GM13977 (cell line): ENCODE results near the gene C6orf89.
A peak's percentile ranks its signal among the peaks of the same experiment; 100 is the strongest.

Experiments used
- DNase-seq: peaks from one replicate; pipeline ENCODE4 v3.0.0; 2012; ENCODE audit warnings: low spot score
- CTCF ChIP-seq: IDR thresholded peaks from 2 replicates; pipeline ENCODE4 v1.5.1; 2012; ENCODE audit warnings: mild to moderate bottlenecking, control low read depth; ENCODE audit not compliant: insufficient read depth; ENCODE audit errors: extremely low read depth, missing control alignments
- in situ Hi-C: fragments of 300-500 bp; cut with MboI; formaldehyde crosslinking; loops from one replicate; pipeline ENCODE4 v1.12.0; 2022; ENCODE audit warnings: low sequenced_read_pairs, low pct_unique_long_range_greater_than_20kb, mixed read lengths, inconsistent platforms; ENCODE audit not compliant: unreplicated experiment

C6orf89 gene

DNA sequence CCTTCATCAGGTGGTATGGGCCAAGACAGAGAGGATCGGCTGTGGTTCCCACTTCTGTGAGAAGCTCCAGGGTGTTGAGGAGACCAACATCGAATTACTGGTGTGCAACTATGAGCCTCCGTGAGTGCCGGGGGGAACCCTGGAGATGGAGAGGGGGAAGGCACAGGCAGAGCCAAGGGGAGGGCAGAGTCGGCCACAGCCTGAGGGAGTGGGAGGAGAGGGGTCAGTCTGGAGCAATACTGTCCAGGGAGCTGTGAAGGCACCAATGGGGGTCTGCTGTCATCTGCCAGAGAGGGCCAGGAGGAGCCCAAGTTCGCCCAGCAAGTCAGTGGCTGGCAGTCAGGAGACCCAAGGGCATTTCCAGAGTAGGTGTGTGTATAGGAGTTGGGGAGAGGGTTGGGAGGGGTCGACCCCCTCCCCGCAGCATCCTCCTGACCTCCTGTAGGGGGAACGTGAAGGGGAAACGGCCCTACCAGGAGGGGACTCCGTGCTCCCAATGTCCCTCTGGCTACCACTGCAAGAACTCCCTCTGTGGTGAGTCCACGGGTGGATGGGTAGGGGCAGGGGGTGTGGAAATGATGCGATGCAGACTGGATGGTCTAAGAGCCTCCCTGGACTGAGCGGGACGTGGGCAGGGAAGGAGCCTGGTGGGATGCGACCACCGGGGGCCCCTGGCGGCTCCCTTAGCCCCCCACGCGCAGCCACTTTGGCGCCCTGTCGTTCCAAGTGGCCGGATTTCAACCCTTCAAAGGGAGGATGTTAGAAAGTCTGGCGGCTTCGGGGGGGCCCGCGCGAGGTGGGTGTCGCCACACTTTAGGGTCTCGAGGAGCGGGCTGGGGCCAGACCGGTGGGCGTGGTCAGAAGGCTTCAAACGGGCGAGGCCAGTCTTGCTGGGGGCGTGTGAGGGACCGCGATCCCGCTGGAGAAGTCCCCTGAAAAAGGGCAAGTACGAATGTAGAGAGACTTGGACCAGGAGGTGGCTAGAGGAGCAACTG, 76.0 kb downstream of the C6orf89 start:
- in situ Hi-C loops, result no loop called here
- no peak for DNase-seq
- TF ChIP-seq CTCF, result no peak

DNA sequence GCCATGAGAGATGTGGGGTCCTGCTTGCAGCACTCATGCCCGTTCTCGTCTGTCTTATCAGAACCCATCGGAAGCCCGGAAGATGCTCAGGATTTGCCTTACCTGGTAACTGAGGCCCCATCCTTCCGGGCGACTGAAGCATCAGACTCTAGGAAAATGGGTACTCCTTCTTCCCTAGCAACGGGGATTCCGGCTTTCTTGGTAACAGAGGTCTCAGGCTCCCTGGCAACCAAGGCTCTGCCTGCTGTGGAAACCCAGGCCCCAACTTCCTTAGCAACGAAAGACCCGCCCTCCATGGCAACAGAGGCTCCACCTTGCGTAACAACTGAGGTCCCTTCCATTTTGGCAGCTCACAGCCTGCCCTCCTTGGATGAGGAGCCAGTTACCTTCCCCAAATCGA, 77.1 kb downstream of the C6orf89 start:
- TF ChIP-seq CTCF, result no peak
- in situ Hi-C loops, result no loop called here
- DNase-seq, result peak; percentile 88

GRCh38 chr6:36963451-36964290, 77.9 kb downstream of the C6orf89 start:
- in situ Hi-C loops, result no loop called here
- no peak for DNase-seq
- no peak for TF ChIP-seq CTCF

GRCh38 chr6:36964349-36964748, 78.6 kb downstream of the C6orf89 start:
- DNase-seq, result no peak
- in situ Hi-C loops, result no loop called here
- TF ChIP-seq CTCF, result no peak

DNA sequence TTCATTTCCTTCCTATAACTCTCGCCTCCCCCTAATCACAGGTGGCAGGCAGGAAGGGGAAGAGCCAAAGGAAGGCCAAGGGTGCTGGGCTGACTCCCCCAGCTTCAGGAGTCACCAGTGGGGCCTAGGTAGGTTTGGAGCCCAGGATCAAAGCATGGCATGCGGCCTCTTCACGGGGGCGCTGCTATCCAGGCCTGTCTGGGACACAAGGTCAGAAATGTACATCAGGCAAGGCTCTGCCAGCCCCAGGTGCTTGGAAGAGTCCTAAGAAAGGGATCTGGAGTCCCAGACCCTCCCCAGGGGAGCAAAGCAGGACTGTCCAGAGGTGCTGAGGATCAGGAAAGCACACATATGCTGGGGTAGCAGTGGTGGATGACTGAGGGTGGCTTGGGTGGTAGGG, 79.2 kb downstream of the C6orf89 start:
- no peak for TF ChIP-seq CTCF
- in situ Hi-C loops, result no loop called here
- DNase-seq, result no peak

- no peak for TF ChIP-seq CTCF
- DNase-seq, result no peak
- in situ Hi-C loops, result no loop called here
Measured at GRCh38 chr6:36967301-36967700, 81.5 kb downstream of the C6orf89 start.
